Renal pelvis (tissue), 4 donors: ENCODE measurements around the gene CD274. TPM values are rescaled to one million over a fixed set of nuclear protein-coding genes. Genes with fewer than 3 reads are reported as not detected.
"Not testable (repeated sequence)": the region's sequence is repeated elsewhere in the genome, so short reads cannot be mapped to it uniquely, and the experiment has no call there.

Experiments used
- DNase-seq: peaks from one replicate; pipeline ENCODE4 v3.0.0-alpha.2; 2013
- polyA plus RNA-seq, 3 donors: library from polyadenylated mRNA; unstranded; fragments of 120-200 nt; gene quantifications; one replicate each; pipeline ENCODE4 v1.2.1, GENCODE V29; 2013; ENCODE audit not compliant: insufficient read length in 3 of 3

CD274 gene
- polyA plus RNA-seq, 3 donors: 0.73 to 1.3 (median 0.93) TPM

GRCh38 chr9:5494765-5495164 is 44.4 kb downstream of the CD274 start:
- not testable (repeated sequence) for DNase-seq

GRCh38 chr9:5499157-5499556 is 48.8 kb downstream of the CD274 start:
- no peak for DNase-seq

GRCh38 chr9:5499889-5500398 is 49.6 kb downstream of the CD274 start:
- DNase-seq: no peak

GRCh38 chr9:5500441-5501235 is 50.3 kb downstream of the CD274 start:
- DNase-seq: no peak

GRCh38 chr9:5502553-5502952 is 52.2 kb downstream of the CD274 start:
- no peak for DNase-seq

- DNase-seq: no peak
Measured at GRCh38 chr9:5509573-5509972, 59.2 kb downstream of the CD274 start.

- no peak for DNase-seq
Measured at GRCh38 chr9:5510360-5510931, 60.1 kb downstream of the CD274 start, which contains the start of gene PDCD1LG2. TSS of gene PDCD1LG2 (plus strand) at chr9:5510531. CDS start at chr9:5522547, 12,016 bp downstream.

GRCh38 chr9:5510989-5511388 is 60.6 kb downstream of the CD274 start:
- DNase-seq: no peak

GRCh38 chr9:5511476-5511875 is 61.1 kb downstream of the CD274 start:
- DNase-seq: no peak

- no peak for DNase-seq
Measured at GRCh38 chr9:5511935-5512580, 61.7 kb downstream of the CD274 start.

GRCh38 chr9:5512658-5513452 is 62.5 kb downstream of the CD274 start:
- DNase-seq: no peak

- DNase-seq: no peak
Measured at GRCh38 chr9:5513966-5514616, 63.7 kb downstream of the CD274 start.

GRCh38 chr9:5514617-5515260 is 64.4 kb downstream of the CD274 start:
- no peak for DNase-seq

GRCh38 chr9:5515261-5515650 is 64.9 kb downstream of the CD274 start:
- no peak for DNase-seq

GRCh38 chr9:5516453-5517220 is 66.3 kb downstream of the CD274 start:
- DNase-seq: no peak

GRCh38 chr9:5518171-5518936 is 68.0 kb downstream of the CD274 start:
- DNase-seq: no peak

GRCh38 chr9:5518937-5519319 is 68.6 kb downstream of the CD274 start:
- no peak for DNase-seq
